ENCODE results near the gene S100A14. TPM values are rescaled to one million over a fixed set of nuclear protein-coding genes. Genes with fewer than 3 reads are reported as not detected.

The S100A14 gene
- polyA plus RNA-seq, 1 donor from 2014 or later: not detected

- TF ChIP-seq POLR2AphosphoS5 (IDR thresholded peaks at IDR 0.05) (no peak), EZH2 (IDR thresholded peaks at IDR 0.05; ENCODE audit: borderline replicate concordance, insufficient read depth, low read length, poor library complexity, severe bottlenecking) (no peak), MXI1 (conservative IDR thresholded peaks at IDR 0.05; ENCODE audit: poor library complexity, severe bottlenecking) (no peak), CTCF (IDR thresholded peaks at IDR 0.05; ENCODE audit: poor library complexity, severe bottlenecking) (no peak), SMC3 (conservative IDR thresholded peaks at IDR 0.05; ENCODE audit: poor library complexity) (no peak), RAD21 (conservative IDR thresholded peaks at IDR 0.05) (no peak), EP300 (conservative IDR thresholded peaks at IDR 0.05; ENCODE audit: poor library complexity, severe bottlenecking) (no peak), TAF1 (IDR thresholded peaks at IDR 0.05; ENCODE audit: low read depth) (no peak)
- TF ChIP-seq, protein P1, sequence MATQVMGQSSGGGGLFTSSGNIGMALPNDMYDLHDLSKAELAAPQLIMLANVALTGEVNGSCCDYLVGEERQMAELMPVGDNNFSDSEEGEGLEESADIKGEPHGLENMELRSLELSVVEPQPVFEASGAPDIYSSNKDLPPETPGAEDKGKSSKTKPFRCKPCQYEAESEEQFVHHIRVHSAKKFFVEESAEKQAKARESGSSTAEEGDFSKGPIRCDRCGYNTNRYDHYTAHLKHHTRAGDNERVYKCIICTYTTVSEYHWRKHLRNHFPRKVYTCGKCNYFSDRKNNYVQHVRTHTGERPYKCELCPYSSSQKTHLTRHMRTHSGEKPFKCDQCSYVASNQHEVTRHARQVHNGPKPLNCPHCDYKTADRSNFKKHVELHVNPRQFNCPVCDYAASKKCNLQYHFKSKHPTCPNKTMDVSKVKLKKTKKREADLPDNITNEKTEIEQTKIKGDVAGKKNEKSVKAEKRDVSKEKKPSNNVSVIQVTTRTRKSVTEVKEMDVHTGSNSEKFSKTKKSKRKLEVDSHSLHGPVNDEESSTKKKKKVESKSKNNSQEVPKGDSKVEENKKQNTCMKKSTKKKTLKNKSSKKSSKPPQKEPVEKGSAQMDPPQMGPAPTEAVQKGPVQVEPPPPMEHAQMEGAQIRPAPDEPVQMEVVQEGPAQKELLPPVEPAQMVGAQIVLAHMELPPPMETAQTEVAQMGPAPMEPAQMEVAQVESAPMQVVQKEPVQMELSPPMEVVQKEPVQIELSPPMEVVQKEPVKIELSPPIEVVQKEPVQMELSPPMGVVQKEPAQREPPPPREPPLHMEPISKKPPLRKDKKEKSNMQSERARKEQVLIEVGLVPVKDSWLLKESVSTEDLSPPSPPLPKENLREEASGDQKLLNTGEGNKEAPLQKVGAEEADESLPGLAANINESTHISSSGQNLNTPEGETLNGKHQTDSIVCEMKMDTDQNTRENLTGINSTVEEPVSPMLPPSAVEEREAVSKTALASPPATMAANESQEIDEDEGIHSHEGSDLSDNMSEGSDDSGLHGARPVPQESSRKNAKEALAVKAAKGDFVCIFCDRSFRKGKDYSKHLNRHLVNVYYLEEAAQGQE (IDR thresholded peaks at IDR 0.05; ENCODE audit: borderline replicate concordance): no peak
- Histone ChIP-seq H3K79me2 (replicated peaks; ENCODE audit: insufficient read depth, low read length) (no peaks in the 10 kb centered on the region), H3K4me2 (ENCODE audit: low read length) (no peak overlapping the region), H3K9me3 (ENCODE audit: low read length) (no peaks in the 10 kb centered on the region), H3K4me3 (ENCODE audit: low read length) (no peak overlapping the region), H4K20me1 (ENCODE audit: insufficient read depth) (no peaks in the 10 kb centered on the region), H3K9ac (ENCODE audit: low read length) (no peak overlapping the region), H3K27ac (ENCODE audit: low read length) (no peak overlapping the region), H3K9me2 (ENCODE audit: insufficient read depth, low read length) (no peaks in the 10 kb centered on the region), H3F3A (ENCODE audit: insufficient read depth, low read length, poor library complexity, severe bottlenecking) (no peaks in the 10 kb centered on the region), H3K27me3 (ENCODE audit: insufficient read depth, low read depth, low read length) (no peaks in the 10 kb centered on the region), H2AFZ (ENCODE audit: low read depth, low read length) (no peak overlapping the region), H3K36me3 (ENCODE audit: insufficient read depth, low read length) (no peaks in the 10 kb centered on the region)
Observed at GRCh38 chr1:153616917-153617311, 789 bp upstream of the S100A14 start.

DNA sequence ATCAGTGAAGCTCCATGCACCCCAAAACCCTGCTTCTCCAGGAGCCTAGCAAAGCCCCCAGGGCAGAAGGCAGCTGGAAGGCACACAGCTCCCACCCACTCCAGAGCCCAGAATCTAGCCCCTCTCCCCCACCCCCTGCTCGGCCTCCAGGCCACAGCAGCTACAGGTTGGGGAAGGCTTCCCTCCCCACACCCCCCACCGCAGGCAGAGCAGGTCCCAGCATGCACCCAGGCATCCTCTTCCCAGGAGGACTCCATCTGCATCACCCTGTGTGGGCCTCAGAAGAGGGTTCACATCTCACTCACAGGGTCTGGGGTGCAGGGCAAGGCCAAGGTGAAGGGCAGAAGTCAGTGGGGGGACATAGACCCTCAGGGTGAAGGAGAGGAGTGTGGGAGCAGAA lies 719 bp downstream of the S100A14 start:
- H3K9me2 ChIP-seq (ENCODE audit: insufficient read depth, low read length): no peaks in the 10 kb centered on the region
- TF ChIP-seq, protein P1 (IDR thresholded peaks at IDR 0.05; ENCODE audit: borderline replicate concordance): no peak
- H3K4me3 ChIP-seq (ENCODE audit: low read length): no peak overlapping the region
- H3K4me2 ChIP-seq (ENCODE audit: low read length): no peak overlapping the region
- H3K79me2 ChIP-seq (replicated peaks; ENCODE audit: insufficient read depth, low read length): no peaks in the 10 kb centered on the region
- no peaks in the 10 kb centered on the region for H3F3A ChIP-seq (ENCODE audit: insufficient read depth, low read length, poor library complexity, severe bottlenecking)
- no peak overlapping the region for H3K9ac ChIP-seq (ENCODE audit: low read length)
- no peaks in the 10 kb centered on the region for H4K20me1 ChIP-seq (ENCODE audit: insufficient read depth)
- H3K27ac ChIP-seq (ENCODE audit: low read length): no peak overlapping the region
- H3K9me3 ChIP-seq (ENCODE audit: low read length): no peaks in the 10 kb centered on the region
- no peaks in the 10 kb centered on the region for H3K27me3 ChIP-seq (ENCODE audit: insufficient read depth, low read depth, low read length)
- no peak overlapping the region for H2AFZ ChIP-seq (ENCODE audit: low read depth, low read length)
- no peaks in the 10 kb centered on the region for H3K36me3 ChIP-seq (ENCODE audit: insufficient read depth, low read length)
